Esophagus squamous epithelium (tissue), 5 donors: ENCODE measurements around the gene ANKLE1. TPM values are rescaled to one million over a fixed set of nuclear protein-coding genes. Genes with fewer than 3 reads are reported as not detected.
"Not testable (repeated sequence)": the region's sequence is repeated elsewhere in the genome, so short reads cannot be mapped to it uniquely, and the experiment has no call there.

Source experiments
- DNase-seq: peaks from one replicate; lab custom pipeline; 2025; lab: John Stamatoyannopoulos, UW
- H3K27ac ChIP-seq, 4 donors: fragments of 200-600 bp; sonication (generic); one replicate each; pipeline ENCODE4 v1.5.1; 2016 to 2019; ENCODE audit warnings: mild to moderate bottlenecking in 1 of 4
- H3K27me3 ChIP-seq, 4 donors: fragments of 200-600 bp; sonication (generic); 1 replicate in 3 of 4; 2 replicates in 1 of 4; pipeline versions ENCODE4 v1.5.1 to v1.6.0; 2017 to 2021; ENCODE audit warnings: antibody characterized with exemption in 1 of 4
- H3K36me3 ChIP-seq, 3 donors: fragments of 200-600 bp; sonication (generic); one replicate each; pipeline ENCODE4 v1.5.1; 2016 to 2019
- H3K4me1 ChIP-seq, 3 donors: fragments of 200-600 bp; sonication (generic); one replicate each; pipeline ENCODE4 v1.5.1; 2017 to 2019
- H3K4me3 ChIP-seq, 4 donors: fragments of 200-600 bp; sonication (generic); 1 replicate in 3 of 4; 2 replicates in 1 of 4; pipeline ENCODE4 v1.5.1; 2016 to 2019; ENCODE audit warnings: mild to moderate bottlenecking in 2 of 4, moderate library complexity in 1 of 4
- H3K9me3 ChIP-seq, 3 donors: fragments of 200-600 bp; sonication (generic); one replicate each; pipeline ENCODE4 v1.5.1; 2016 to 2019
- POLR2A ChIP-seq, 4 donors: fragments of 450-650 bp; IDR thresholded peaks; one replicate each; pipeline ENCODE4 v1.6.1; 2017; ENCODE audit warnings: antibody characterized with exemption in 4 of 4, mild to moderate bottlenecking in 4 of 4, moderate library complexity in 3 of 4
- WGBS, 2 donors: methylation state at CpG; one replicate each; pipeline ENCODE4 v1.1.5; 2018; 5-methylcytosine and 5-hydroxymethylcytosine counted together
- intact Hi-C: fragments of 100-400 bp; cut with DNase I; formaldehyde crosslinking; loops from one replicate; pipeline ENCODE4 v1.15.0; 2022
- total RNA-seq, 4 donors: library from RNA; depleted of rRNA; stranded (reverse); fragments of >200 nt; gene quantifications; one replicate each; pipeline ENCODE4 v1.1.0, GENCODE V29; 2016
- TF ChIP-seq, protein P1 (sequence below), 6 experiments: fragments of 450-650 bp in 4 of 6; fragments of 200-600 bp in 2 of 6; sonication (generic) in 2 of 6; IDR thresholded peaks; one replicate each; pipeline ENCODE4 v1.5.1; 2016 to 2019; ENCODE audit warnings: antibody characterized with exemption in 6 of 6, mild to moderate bottlenecking in 4 of 6, moderate library complexity in 4 of 6
- donor health status: DM: yes; HTN: yes; CAD: no.

The ANKLE1 gene
- total RNA-seq, 4 donors from 2014 or later, result 0.12 to 0.57 (median 0.22) TPM; not detected in 1

DNA sequence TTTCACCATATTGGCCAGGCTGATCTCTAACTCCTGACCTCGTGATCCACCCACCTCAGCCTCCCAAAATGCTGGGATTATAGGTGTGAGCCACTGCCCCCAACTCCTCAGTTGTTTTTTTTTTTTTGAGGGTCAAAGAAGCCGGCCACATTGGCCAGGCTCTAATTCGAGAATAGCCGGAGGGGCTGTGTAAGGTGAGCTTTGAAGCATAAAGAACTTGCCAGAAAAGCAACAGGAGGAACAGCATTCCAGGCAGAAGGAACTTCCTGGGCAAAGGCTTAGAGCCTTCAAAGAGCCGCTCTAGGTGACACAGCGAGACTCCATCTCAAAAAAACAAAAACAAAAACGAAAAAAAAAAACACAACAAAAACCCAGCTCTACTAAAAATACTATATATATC, 15.7 kb upstream of the ANKLE1 start:
- TF ChIP-seq POLR2A (IDR thresholded peaks at IDR 0.05), result no peak
- TF ChIP-seq, protein P1, sequence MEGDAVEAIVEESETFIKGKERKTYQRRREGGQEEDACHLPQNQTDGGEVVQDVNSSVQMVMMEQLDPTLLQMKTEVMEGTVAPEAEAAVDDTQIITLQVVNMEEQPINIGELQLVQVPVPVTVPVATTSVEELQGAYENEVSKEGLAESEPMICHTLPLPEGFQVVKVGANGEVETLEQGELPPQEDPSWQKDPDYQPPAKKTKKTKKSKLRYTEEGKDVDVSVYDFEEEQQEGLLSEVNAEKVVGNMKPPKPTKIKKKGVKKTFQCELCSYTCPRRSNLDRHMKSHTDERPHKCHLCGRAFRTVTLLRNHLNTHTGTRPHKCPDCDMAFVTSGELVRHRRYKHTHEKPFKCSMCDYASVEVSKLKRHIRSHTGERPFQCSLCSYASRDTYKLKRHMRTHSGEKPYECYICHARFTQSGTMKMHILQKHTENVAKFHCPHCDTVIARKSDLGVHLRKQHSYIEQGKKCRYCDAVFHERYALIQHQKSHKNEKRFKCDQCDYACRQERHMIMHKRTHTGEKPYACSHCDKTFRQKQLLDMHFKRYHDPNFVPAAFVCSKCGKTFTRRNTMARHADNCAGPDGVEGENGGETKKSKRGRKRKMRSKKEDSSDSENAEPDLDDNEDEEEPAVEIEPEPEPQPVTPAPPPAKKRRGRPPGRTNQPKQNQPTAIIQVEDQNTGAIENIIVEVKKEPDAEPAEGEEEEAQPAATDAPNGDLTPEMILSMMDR (IDR thresholded peaks at IDR 0.05), result no peak
- Histone ChIP-seq H3K27me3 (no peaks in the 10 kb centered on the region), H3K27ac (peak overlapping the region in 2 of 4 donors; percentile 84 to 86), H3K4me3 (no peak overlapping the region), H3K4me1 (peaks cover 7 to 26% (median 9%) of the 10 kb centered on the region in 3 donors), H3K9me3 (no peaks in the 10 kb centered on the region), H3K36me3 (peaks cover 0 to 25% (median 6%) of the 10 kb centered on the region in 3 donors)
- no peak for DNase-seq
- 92 to 98% methylated on average over 4 of the region's 7 CpGs for WGBS, 2 donors
- intact Hi-C loops, result no loop called here

DNA sequence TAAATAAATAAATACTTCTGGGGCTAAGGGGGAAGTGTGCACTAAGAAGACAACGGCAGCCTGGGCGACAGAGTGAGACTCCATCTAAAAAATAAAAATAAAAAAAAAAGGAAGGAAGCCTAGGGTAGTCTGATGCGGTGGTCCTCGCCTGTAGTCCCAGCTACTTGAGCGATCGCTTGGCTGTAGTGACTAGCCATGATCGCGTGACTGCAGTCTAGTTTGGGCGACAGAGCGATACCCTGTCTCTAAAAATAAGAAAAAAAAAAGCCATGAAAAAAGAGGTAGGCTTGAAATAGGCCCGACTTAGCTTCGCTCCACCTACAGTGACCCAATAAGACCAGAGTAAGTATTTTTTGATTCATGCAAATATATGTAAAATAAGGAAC, 15.1 kb upstream of the ANKLE1 start:
- Histone ChIP-seq H3K36me3 (peaks cover 0 to 31% (median 12%) of the 10 kb centered on the region in 3 donors), H3K27me3 (no peaks in the 10 kb centered on the region), H3K4me1 (peaks cover 7 to 25% (median 9%) of the 10 kb centered on the region in 3 donors), H3K4me3 (peak overlapping the region in 2 of 4 donors; percentile 5 to 89), H3K9me3 (no peaks in the 10 kb centered on the region), H3K27ac (peak overlapping the region; percentile 78 to 86 (median 81))
- TF ChIP-seq, protein P1 (IDR thresholded peaks at IDR 0.05), result no peak
- TF ChIP-seq POLR2A (IDR thresholded peaks at IDR 0.05), result no peak
- 66 to 77% methylated on average over 12 of the region's 12 CpGs for WGBS, 2 donors
- intact Hi-C loops, result no loop called here
- DNase-seq, result no peak

DNA sequence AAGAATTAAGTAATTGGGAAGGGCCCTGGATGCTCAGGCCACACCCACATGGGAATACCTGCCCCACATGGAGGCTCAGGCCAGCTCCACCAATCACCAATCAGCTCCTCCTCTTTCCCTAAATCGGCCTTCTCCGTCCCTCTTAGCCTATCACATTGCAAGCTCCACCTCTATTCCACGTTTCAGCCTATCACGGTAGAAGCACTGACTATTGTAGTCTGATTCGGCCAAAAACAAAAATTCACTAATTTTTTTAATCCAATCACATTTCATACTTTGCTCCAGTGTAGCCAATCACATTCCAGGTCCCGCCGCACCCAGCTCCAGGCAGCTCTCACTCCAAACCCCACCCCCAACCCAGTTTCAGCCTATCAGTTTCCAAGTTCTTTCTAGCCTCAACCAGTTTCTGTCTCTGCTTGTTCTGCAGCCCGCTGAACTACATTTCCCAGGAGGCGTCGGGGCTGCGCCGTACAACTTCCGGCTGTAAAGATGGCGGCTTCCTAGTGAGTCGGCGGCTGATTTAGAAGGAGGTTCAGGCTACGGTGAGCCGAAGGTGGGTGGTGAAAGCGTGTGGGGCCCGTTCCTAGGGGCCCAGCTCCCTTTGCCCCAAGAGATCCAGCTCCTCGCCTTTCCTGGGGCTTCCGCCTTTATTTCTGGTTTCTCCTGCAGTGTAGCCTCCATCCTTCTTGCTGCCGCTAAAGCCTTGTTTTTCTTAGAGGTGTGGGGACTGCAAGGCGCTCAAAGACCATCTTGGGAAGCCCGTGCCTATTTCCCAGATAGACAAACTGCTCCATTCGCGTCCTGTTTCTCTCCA, 14.5 kb upstream of the ANKLE1 start, which contains the start of gene BABAM1:
TSS of gene BABAM1 (plus strand) at position 469 of the 814 bp plus-strand sequence. CDS start 1,364 bp downstream, outside the sequence.
- intact Hi-C loops, result no loop called here
- H3K9me3 ChIP-seq, result no peaks in the 10 kb centered on the region
- 0 to 2% methylated on average over 19 to 24 of the region's 27 CpGs for WGBS, 2 donors
- peaks cover 0 to 37% (median 15%) of the 10 kb centered on the region in 3 donors for H3K36me3 ChIP-seq
- peak within 1 kb of the TSS; percentile 78 to 86 (median 81) for H3K27ac ChIP-seq
- TF ChIP-seq POLR2A (IDR thresholded peaks at IDR 0.05), result peak in 1 of 4 donors; percentile 43
- TF ChIP-seq, protein P1 (IDR thresholded peaks at IDR 0.05), result peak in 1 of 6 experiments; percentile 19
- H3K4me1 ChIP-seq, result peaks cover 7 to 25% (median 9%) of the 10 kb centered on the region in 3 donors
- peak within 1 kb of the TSS; percentile 65 to 89 (median 81) for H3K4me3 ChIP-seq
- H3K27me3 ChIP-seq, result no peaks in the 10 kb centered on the region
- peak; percentile 94 for DNase-seq

DNA sequence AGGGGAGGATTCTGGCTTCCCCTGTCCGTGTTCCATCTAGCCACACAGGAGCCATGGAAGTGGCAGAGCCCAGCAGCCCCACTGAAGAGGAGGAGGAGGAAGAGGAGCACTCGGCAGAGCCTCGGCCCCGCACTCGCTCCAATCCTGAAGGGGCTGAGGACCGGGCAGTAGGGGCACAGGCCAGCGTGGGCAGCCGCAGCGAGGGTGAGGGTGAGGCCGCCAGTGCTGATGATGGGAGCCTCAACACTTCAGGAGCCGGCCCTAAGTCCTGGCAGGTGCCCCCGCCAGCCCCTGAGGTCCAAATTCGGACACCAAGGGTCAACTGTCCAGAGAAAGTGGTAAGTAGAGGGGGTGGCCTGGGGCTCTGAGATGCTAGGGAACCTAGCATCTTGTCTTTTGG, 12.9 kb upstream of the ANKLE1 start:
- Histone ChIP-seq H3K4me1 (peaks cover 7 to 25% (median 9%) of the 10 kb centered on the region in 3 donors), H3K27ac (no peak overlapping the region), H3K36me3 (peaks cover 5 to 52% (median 23%) of the 10 kb centered on the region in 3 donors), H3K4me3 (no peak overlapping the region), H3K9me3 (no peaks in the 10 kb centered on the region), H3K27me3 (no peaks in the 10 kb centered on the region)
- TF ChIP-seq, protein P1 (IDR thresholded peaks at IDR 0.05), result no peak
- TF ChIP-seq POLR2A (IDR thresholded peaks at IDR 0.05), result no peak
- intact Hi-C loops, result no loop called here
- no peak for DNase-seq
- WGBS, 2 donors, result 84 to 96% methylated on average over 3 to 4 of the region's 13 CpGs

DNA sequence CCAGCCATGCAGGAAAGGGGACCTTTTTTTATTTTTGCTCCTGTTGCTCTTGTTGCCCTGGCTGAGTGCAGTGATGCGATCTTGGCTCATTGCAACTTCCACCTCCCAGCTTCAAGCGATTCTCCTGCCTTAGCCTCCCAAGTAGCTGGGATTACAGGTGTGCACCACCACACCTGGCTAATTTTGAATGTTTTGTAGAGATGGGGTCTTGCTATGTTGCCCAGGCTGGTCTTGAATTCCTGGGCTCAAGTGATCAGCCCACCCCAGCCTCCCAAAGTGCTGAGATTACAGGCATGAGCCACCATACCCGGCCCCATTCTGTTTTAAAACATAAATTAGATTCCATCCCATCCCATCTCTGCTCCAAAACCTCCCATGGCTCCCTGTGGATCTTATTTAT, 6.8 kb upstream of the ANKLE1 start:
- intact Hi-C loops, H3K4me3 ChIP-seq, H3K9me3 ChIP-seq, H3K4me1 ChIP-seq, DNase-seq, H3K27ac ChIP-seq, H3K27me3 ChIP-seq: not testable (repeated sequence)
- H3K36me3 ChIP-seq, result peaks cover 21 to 98% (median 33%) of the 10 kb centered on the region in 3 donors
- 92 to 97% methylated on average over 3 of the region's 3 CpGs for WGBS, 2 donors
